CD8-positive, alpha-beta memory T cell (primary cell): ENCODE measurements around the gene SLC15A2. TPM values are rescaled to one million over a fixed set of nuclear protein-coding genes. Genes with fewer than 3 reads are reported as not detected.

Experiments
- CTCF ChIA-PET: fragments of 350-600 bp; sonication (Branson Sonifier 250); formaldehyde crosslinking; loops from one replicate; lab custom pipeline; 2021; ENCODE audit warnings: antibody characterized with exemption; lab: Charles Lee
- POLR2A ChIA-PET: fragments of 350-600 bp; sonication (Branson Sonifier 250); formaldehyde crosslinking; loops from one replicate; lab custom pipeline; 2021; ENCODE audit warnings: antibody characterized with exemption; lab: Charles Lee
- DNase-seq, 5 donors: peaks; one replicate each; pipeline versions ENCODE4 v3.0.0 to v3.0.0-alpha.2; 2020 to 2022; ENCODE audit warnings: mixed read lengths in 1 of 5
- H3K27ac ChIP-seq: one replicate; pipeline ENCODE4 v1.7.0; 2013; ENCODE audit warnings: low read depth, mild to moderate bottlenecking, low read length, moderate library complexity
- H3K27me3 ChIP-seq: 2 replicates; pipeline ENCODE4 v1.7.0; 2013; ENCODE audit warnings: low read length, mild to moderate bottlenecking; ENCODE audit not compliant: insufficient read depth, poor library complexity, severe bottlenecking
- H3K36me3 ChIP-seq: 2 replicates; pipeline ENCODE4 v1.7.0; 2013; ENCODE audit warnings: mild to moderate bottlenecking, low read length, moderate library complexity; ENCODE audit not compliant: insufficient read depth
- H3K4me1 ChIP-seq: 2 replicates; pipeline ENCODE4 v1.7.0; 2013; ENCODE audit warnings: mild to moderate bottlenecking, low read length, moderate library complexity; ENCODE audit not compliant: insufficient read depth
- H3K4me3 ChIP-seq: 2 replicates; pipeline ENCODE4 v1.7.0; 2013; ENCODE audit warnings: mild to moderate bottlenecking, low read length
- H3K9me3 ChIP-seq: 2 replicates; pipeline ENCODE4 v1.7.0; 2013; ENCODE audit warnings: mild to moderate bottlenecking, low read length
- H3K27ac Mint-ChIP-seq, 8 donors: one replicate each; pipeline ENCODE4 v1.8.0; 2020 to 2021; ENCODE audit warnings: mixed read lengths in 8 of 8, mild to moderate bottlenecking in 6 of 8, inconsistent platforms in 3 of 8, moderate library complexity in 3 of 8
- H3K27me3 Mint-ChIP-seq, 2 donors: one replicate each; pipeline ENCODE4 v1.8.0; 2020 to 2021; ENCODE audit warnings: mixed read lengths in 2 of 2, mild to moderate bottlenecking in 1 of 2, moderate library complexity in 1 of 2
- H3K36me3 Mint-ChIP-seq, 3 donors: one replicate each; pipeline ENCODE4 v1.8.0; 2020 to 2021; ENCODE audit warnings: mixed read lengths in 3 of 3, inconsistent platforms in 1 of 3, mild to moderate bottlenecking in 1 of 3
- H3K4me1 Mint-ChIP-seq, 3 donors: one replicate each; pipeline ENCODE4 v1.8.0; 2020 to 2021; ENCODE audit warnings: mixed read lengths in 3 of 3, inconsistent platforms in 1 of 3, mild to moderate bottlenecking in 1 of 3
- H3K4me3 Mint-ChIP-seq, 7 donors: one replicate each; pipeline ENCODE4 v1.8.0; 2020 to 2021; ENCODE audit warnings: mixed read lengths in 7 of 7, mild to moderate bottlenecking in 6 of 7, moderate library complexity in 4 of 7, inconsistent platforms in 2 of 7
- H3K9me3 Mint-ChIP-seq, 5 donors: one replicate each; pipeline ENCODE4 v1.8.0; 2020 to 2022; ENCODE audit warnings: mixed read lengths in 5 of 5, mild to moderate bottlenecking in 3 of 5, moderate library complexity in 2 of 5, inconsistent platforms in 1 of 5
- polyA plus RNA-seq: library from polyadenylated mRNA; unstranded; fragments of 300-500 nt; fragmentation: Illumina TruSeq; gene quantifications from one replicate; pipeline ENCODE4 v1.2.3, GENCODE V29; 2021
- total RNA-seq, 2 experiments: library from RNA; stranded (reverse); gene quantifications; one replicate each; pipeline ENCODE4 v1.2.3, GENCODE V29; 2021

SLC15A2 gene
- total and polyA plus RNA-seq, 3 experiments from 2014 or later, result 0.15 to 0.91 (median 0.88) TPM

DNA sequence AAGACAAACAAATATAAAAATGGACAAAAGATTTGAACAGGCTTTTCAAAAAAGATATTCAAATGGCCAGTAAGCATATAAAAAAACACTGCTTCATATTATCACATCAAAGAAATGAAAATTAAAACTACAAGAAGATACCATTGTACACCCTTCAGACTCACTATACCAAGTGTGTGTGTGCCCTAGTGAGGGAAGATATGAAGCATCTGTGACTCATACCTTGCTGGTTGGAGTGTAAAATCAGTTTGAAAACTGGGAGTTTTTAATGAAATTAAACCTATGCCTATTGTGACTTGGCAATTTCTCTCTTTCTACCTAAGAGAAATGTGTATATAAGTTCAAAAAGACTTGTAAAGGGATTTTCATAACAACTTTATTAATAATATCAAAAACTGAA is 23.5 kb upstream of the SLC15A2 start:
- H3K27me3 ChIP-seq, result no peaks in the 10 kb centered on the region
- no peak overlapping the region for H3K4me3 Mint-ChIP-seq
- ChIA-PET POLR2A (no interaction called here), CTCF (no interaction called here)
- H3K9me3 ChIP-seq, result no peaks in the 10 kb centered on the region
- peaks cover 4 to 7% (median 6%) of the 10 kb centered on the region in 3 donors for H3K36me3 Mint-ChIP-seq
- H3K27ac ChIP-seq, result no peak overlapping the region
- H3K27me3 Mint-ChIP-seq, result peaks cover 0 to 2% of the 10 kb centered on the region in 2 donors
- no peak overlapping the region for H3K4me3 ChIP-seq
- H3K27ac Mint-ChIP-seq, result no peak overlapping the region
- DNase-seq, result no peak
- no peaks in the 10 kb centered on the region for H3K36me3 ChIP-seq
- H3K4me1 Mint-ChIP-seq, result no peaks in the 10 kb centered on the region
- no peaks in the 10 kb centered on the region for H3K9me3 Mint-ChIP-seq
- no peaks in the 10 kb centered on the region for H3K4me1 ChIP-seq

DNA sequence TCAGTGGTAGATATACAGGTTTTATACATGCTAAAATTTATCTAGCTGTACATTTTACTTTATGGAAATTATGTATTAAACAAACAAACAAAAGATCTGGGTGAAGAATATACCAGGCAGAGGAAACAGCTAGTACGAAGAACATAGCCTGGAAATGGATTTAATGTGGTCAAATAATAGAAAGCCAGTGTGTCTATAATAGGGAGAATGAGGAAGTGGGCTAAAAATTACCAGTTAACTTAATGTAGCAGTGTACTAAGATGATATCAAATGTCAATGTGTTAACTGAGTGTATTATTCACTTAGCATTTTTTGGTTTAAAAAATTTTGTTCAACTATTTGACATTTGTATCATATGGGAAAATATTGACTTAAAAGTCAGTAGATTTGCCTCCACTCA is 22.8 kb upstream of the SLC15A2 start:
- no peak for DNase-seq
- POLR2A ChIA-PET, result no interaction called here
- CTCF ChIA-PET, result no interaction called here
- Mint-ChIP-seq H3K27ac (no peak overlapping the region), H3K36me3 (peaks cover 0 to 6% (median 6%) of the 10 kb centered on the region in 3 donors), H3K4me3 (no peak overlapping the region), H3K27me3 (peaks cover 0 to 2% of the 10 kb centered on the region in 2 donors), H3K9me3 (no peaks in the 10 kb centered on the region), H3K4me1 (no peaks in the 10 kb centered on the region)
- Histone ChIP-seq H3K27me3 (no peaks in the 10 kb centered on the region), H3K4me1 (no peaks in the 10 kb centered on the region), H3K27ac (no peak overlapping the region), H3K9me3 (no peaks in the 10 kb centered on the region), H3K36me3 (no peaks in the 10 kb centered on the region), H3K4me3 (no peak overlapping the region)

DNA sequence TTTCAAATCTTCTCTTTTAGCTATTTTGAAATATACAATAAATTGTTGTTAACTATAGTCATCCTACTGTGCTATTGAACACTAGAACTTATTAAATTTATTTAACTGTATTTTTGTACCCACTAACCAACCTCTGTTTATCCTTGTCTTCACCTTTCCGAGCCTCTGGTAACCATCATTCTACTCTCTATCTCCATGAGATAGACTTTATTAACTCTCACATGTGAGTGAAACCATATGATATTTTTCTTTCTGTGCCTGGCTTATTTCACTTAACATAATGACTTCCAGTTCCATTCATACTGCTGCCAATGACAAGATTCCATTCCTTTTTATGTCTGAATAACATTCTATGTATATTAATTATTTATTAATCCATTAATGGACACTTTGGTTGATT is 15.8 kb upstream of the SLC15A2 start:
- no peak overlapping the region for H3K27ac Mint-ChIP-seq
- no peaks in the 10 kb centered on the region for H3K4me1 ChIP-seq
- no peaks in the 10 kb centered on the region for H3K9me3 Mint-ChIP-seq
- no peaks in the 10 kb centered on the region for H3K27me3 Mint-ChIP-seq
- CTCF ChIA-PET, result no interaction called here
- H3K4me3 Mint-ChIP-seq, result no peak overlapping the region
- H3K4me1 Mint-ChIP-seq, result no peaks in the 10 kb centered on the region
- no peak overlapping the region for H3K4me3 ChIP-seq
- H3K27ac ChIP-seq, result no peak overlapping the region
- POLR2A ChIA-PET, result no interaction called here
- no peaks in the 10 kb centered on the region for H3K9me3 ChIP-seq
- peaks cover under 1 to 3% (median 1%) of the 10 kb centered on the region in 3 donors for H3K36me3 Mint-ChIP-seq
- H3K27me3 ChIP-seq, result no peaks in the 10 kb centered on the region
- no peaks in the 10 kb centered on the region for H3K36me3 ChIP-seq
- no peak for DNase-seq

DNA sequence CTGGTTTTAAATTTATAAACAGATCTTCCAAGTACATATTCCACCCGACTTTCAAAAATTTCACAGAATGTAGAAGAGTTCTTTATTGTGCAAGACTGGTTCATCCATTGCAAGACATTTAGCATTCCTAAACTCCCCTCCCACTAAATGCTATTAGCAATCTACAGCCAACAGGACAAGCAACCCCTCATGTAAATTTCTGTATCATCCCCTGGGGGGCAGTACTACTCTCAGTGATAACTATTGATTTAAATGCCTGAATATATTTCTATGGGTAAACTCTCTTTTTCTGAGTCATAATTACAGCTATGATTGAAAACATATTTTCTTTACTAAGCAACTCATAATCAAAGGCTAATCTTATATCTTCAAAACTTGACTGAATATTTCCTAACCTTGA is 10.7 kb upstream of the SLC15A2 start:
- POLR2A ChIA-PET, result no interaction called here
- no peaks in the 10 kb centered on the region for H3K4me1 ChIP-seq
- Mint-ChIP-seq H3K36me3 (peaks cover 0 to 3% (median 2%) of the 10 kb centered on the region in 3 donors), H3K9me3 (no peaks in the 10 kb centered on the region), H3K27me3 (no peaks in the 10 kb centered on the region), H3K27ac (peak overlapping the region in 1 of 8 donors; percentile 4), H3K4me1 (no peaks in the 10 kb centered on the region), H3K4me3 (no peak overlapping the region)
- no peak for DNase-seq
- H3K4me3 ChIP-seq, result no peak overlapping the region
- CTCF ChIA-PET, result interaction anchor here (0.5 kb wide), 1 partner anchor 19 kb away, joined by 3 read pairs; no protein-coding TSS in a partner anchor
- H3K9me3 ChIP-seq, result no peaks in the 10 kb centered on the region
- no peaks in the 10 kb centered on the region for H3K27me3 ChIP-seq
- no peaks in the 10 kb centered on the region for H3K36me3 ChIP-seq
- H3K27ac ChIP-seq, result no peak overlapping the region

DNA sequence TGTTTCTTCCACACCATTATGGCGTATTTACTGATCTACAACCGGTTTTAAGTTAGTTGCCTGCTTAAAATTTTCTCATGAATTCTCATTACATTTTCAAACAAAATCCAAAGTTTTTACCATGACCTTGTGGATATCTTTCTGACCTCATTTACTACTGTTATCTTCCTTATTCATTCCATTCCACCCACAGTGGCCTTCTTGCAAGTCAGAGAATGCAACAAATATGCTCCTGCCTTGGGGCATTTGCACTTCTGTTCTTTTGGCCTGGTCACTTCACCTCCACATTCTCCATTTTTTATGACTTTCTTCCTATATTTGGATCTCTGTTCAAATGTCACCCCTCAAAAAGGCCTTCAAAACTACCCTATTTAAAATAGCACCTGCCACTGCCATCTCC is 8.8 kb upstream of the SLC15A2 start:
- Mint-ChIP-seq H3K27ac (no peak overlapping the region), H3K36me3 (peaks cover 0 to 2% (median 0%) of the 10 kb centered on the region in 3 donors), H3K9me3 (no peaks in the 10 kb centered on the region), H3K4me1 (no peaks in the 10 kb centered on the region), H3K4me3 (no peak overlapping the region), H3K27me3 (no peaks in the 10 kb centered on the region)
- no peaks in the 10 kb centered on the region for H3K36me3 ChIP-seq
- DNase-seq, result no peak
- no peak overlapping the region for H3K27ac ChIP-seq
- no peaks in the 10 kb centered on the region for H3K9me3 ChIP-seq
- no peaks in the 10 kb centered on the region for H3K27me3 ChIP-seq
- H3K4me3 ChIP-seq, result no peak overlapping the region
- POLR2A ChIA-PET, result no interaction called here
- CTCF ChIA-PET, result no interaction called here
- no peaks in the 10 kb centered on the region for H3K4me1 ChIP-seq

DNA sequence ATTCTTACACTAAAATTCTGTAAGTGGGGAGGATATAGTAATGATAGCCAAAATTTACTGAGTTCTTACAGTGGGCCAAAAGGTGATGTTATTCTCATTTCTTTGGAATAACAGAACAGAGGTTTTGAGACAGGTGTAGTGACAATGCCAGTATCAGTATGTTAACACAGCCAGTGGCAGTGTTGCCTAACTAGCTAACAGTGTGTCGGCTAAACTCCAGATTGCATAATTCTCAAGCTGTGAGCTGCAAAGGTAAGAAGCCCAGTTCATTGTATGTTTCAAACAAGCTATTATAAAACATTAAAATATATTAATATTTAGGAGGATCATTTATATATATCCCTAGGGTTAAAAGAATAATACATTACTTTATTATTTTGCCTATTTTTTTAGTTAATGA is 920 bp downstream of the SLC15A2 start:
- Mint-ChIP-seq H3K4me3 (no peak overlapping the region), H3K4me1 (no peaks in the 10 kb centered on the region), H3K27me3 (peaks cover 0 to 2% of the 10 kb centered on the region in 2 donors), H3K36me3 (peaks cover 1 to 4% (median 3%) of the 10 kb centered on the region in 3 donors), H3K9me3 (no peaks in the 10 kb centered on the region), H3K27ac (no peak overlapping the region)
- no peaks in the 10 kb centered on the region for H3K4me1 ChIP-seq
- H3K4me3 ChIP-seq, result no peak overlapping the region
- ChIA-PET CTCF (no interaction called here), POLR2A (no interaction called here)
- no peak overlapping the region for H3K27ac ChIP-seq
- no peaks in the 10 kb centered on the region for H3K9me3 ChIP-seq
- no peaks in the 10 kb centered on the region for H3K27me3 ChIP-seq
- DNase-seq, result no peak
- H3K36me3 ChIP-seq, result no peaks in the 10 kb centered on the region

DNA sequence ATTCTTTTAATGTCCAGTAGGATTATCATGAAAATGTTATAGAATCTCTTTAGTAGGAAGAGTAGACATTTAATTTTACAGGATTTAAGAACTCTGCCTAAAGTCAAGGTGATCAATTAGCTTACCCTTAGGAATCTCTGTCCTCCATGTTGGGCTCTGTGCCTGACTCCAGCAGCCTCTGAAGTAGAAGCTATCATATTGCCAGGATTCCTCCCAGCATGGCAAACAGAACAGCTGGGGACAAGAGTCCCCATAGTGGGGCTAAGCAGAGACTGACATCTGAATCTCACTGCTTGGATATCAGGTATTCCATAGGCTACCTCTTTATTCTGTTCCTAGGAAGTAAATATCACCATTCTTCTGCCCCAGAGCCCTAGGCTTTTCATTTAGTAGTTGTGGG is 1.5 kb downstream of the SLC15A2 start:
- Mint-ChIP-seq H3K27ac (no peak overlapping the region), H3K9me3 (no peaks in the 10 kb centered on the region), H3K4me1 (no peaks in the 10 kb centered on the region), H3K4me3 (no peak overlapping the region), H3K27me3 (peaks cover 0 to 2% of the 10 kb centered on the region in 2 donors), H3K36me3 (peaks cover 1 to 4% (median 3%) of the 10 kb centered on the region in 3 donors)
- ChIA-PET CTCF (no interaction called here), POLR2A (interaction anchor here (0.5 kb wide), 1 partner anchor 19 kb away, joined by 4 read pairs; no protein-coding TSS in a partner anchor)
- no peak for DNase-seq
- Histone ChIP-seq H3K27me3 (no peaks in the 10 kb centered on the region), H3K9me3 (no peaks in the 10 kb centered on the region), H3K4me3 (no peak overlapping the region), H3K4me1 (no peaks in the 10 kb centered on the region), H3K36me3 (no peaks in the 10 kb centered on the region), H3K27ac (no peak overlapping the region)

DNA sequence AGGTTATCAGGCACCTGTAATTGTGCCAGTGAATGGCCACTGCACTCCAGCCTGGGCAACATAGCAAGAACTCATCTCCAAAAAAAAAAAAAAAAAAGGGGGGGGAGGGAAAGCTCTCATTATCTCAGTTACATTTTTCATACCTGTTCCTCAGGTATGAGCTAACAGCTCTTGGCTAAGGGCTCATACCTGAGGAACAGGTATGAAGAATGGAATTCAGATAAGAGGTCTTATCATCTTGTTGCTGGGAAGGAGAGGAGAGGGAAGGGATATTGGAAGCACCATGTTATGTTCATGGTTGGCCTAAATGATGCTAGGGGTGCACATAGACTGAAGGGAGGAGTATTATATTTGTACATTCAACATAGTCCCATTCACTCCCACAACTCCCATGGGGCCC is 2.6 kb downstream of the SLC15A2 start:
- no peaks in the 10 kb centered on the region for H3K36me3 ChIP-seq
- ChIA-PET POLR2A (no interaction called here), CTCF (no interaction called here)
- no peak overlapping the region for H3K4me3 ChIP-seq
- Mint-ChIP-seq H3K4me3 (no peak overlapping the region), H3K27me3 (peaks cover 0 to 2% of the 10 kb centered on the region in 2 donors), H3K27ac (no peak overlapping the region), H3K36me3 (peaks cover 1 to 4% (median 3%) of the 10 kb centered on the region in 3 donors), H3K4me1 (no peaks in the 10 kb centered on the region), H3K9me3 (no peaks in the 10 kb centered on the region)
- H3K9me3 ChIP-seq, result no peaks in the 10 kb centered on the region
- DNase-seq, result no peak
- H3K27ac ChIP-seq, result no peak overlapping the region
- H3K4me1 ChIP-seq, result no peaks in the 10 kb centered on the region
- no peaks in the 10 kb centered on the region for H3K27me3 ChIP-seq
